GM19438 (cell line): ENCODE results near the gene DCST2.

Experiments used
- ATAC-seq: cut with Tn5 transposase; IDR thresholded peaks from one replicate; pipeline ENCODE4 v1.9.1; 2021; ENCODE audit warnings: low read depth; ENCODE audit not compliant: unreplicated experiment

The DCST2 gene

DNA sequence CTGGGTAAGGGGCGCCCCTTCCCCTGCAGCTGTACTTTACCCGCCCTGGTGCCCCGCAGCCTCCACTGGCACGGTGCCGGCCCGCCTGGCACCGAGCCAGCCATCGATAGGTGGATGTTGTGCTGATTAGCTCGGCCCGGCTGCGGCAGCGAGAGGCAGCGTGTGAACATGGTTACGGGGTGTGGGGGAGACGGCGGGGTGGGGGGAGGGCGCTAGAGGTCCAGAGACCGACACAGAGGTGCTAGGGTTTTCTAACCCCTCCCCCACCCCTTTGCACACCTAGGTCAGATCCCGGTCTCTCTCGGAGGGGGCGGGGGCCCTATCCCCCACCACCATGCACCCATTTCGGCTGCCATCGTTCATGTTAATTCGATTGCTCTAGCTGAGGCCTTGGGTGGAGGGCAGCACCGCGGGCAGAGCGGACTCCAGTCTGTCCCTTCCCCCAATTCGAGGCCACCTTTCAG lies 36.6 kb upstream of the DCST2 start:
- no peak for ATAC-seq

DNA sequence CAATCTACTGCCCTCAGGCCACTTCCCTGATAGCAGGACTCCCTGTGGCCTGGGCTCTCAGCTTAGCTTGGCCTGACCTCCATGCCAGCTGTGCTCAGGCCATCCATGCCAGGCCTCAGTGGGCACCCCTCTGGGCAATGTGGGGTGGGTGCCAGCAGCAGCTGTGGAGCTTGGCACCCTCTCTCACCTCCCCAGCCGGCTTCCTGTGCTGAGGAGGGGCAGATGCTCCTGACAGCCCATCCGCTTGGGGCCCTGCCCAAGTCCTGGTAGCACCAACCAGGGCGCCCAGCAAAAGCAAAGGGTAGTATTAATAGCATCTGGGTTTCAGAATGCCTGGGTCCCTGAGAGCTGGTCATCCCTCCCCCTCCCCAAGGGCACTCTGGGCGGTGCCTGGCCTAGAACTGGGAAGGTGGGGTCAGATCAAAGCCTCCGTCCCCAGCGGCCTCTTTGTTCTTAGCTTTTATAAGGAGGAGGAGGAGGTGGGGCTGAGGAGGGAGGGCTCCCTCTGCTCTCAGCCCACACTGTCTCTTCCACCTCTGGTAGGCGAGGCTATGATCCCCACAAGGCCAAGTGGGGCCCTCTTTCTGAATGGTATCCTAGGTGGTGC lies 36.1 kb upstream of the DCST2 start:
- no peak for ATAC-seq

DNA sequence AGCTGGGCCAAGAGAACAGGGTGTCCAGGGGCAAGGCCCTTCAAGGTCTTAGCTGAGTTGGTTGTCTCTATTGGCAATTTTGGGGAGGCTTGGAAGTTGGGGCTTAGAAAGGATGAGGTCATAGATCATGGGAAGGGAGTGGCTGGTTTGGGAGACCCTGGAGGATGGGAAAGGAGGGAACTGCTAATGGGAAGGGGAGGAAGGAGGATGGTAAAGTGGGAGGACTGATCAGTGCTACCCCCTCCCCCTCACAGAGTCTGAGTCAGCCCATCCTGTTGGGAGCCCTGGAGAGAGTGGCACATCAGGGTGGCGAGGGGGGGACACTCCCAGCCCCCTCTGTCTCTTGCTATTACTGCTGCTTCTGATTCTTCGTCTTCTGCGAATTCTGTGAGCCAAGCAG lies 35.0 kb upstream of the DCST2 start:
- no peak for ATAC-seq

DNA sequence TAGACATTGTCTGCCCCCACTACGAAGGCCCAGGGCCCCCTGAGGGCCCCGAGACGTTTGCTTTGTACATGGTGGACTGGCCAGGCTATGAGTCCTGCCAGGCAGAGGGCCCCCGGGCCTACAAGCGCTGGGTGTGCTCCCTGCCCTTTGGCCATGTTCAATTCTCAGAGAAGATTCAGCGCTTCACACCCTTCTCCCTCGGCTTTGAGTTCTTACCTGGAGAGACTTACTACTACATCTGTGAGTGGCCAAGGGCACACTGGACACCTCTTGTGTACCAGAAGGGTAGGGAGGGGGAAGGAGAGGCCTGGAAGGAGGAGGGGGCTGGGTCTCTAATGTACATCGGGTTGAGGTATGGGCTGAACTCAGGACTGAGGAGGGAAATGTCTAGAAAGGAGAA lies 33.2 kb upstream of the DCST2 start:
- no peak for ATAC-seq

DNA sequence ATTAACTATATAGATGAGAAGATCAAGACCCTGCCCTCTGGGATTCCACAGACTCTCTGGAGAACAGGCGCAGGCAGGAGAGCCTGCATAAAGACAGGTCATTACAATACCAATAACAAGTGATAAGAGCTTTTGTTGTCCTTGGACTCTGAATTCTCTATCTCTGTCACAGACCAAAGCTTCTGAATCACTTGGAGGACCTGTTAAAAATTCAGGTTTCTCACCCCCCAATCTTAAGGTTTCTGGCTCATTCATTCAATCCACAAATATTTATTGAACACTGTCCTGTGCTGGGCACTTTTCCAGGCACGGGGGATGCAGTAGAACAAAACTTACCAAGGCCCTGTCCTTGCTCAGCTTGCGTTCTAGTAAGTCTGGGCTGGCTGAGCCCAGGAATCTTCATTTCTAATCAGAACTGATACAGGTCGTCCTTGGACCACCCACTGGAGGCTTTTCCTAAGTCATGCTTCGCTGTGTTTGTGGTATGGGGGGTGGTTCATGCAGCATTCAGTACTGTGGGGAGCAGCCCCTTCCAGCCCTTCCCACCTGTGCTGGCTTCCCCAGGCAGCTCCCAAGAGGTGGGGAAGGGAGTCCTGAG lies 31.4 kb upstream of the DCST2 start:
- ATAC-seq: no peak

DNA sequence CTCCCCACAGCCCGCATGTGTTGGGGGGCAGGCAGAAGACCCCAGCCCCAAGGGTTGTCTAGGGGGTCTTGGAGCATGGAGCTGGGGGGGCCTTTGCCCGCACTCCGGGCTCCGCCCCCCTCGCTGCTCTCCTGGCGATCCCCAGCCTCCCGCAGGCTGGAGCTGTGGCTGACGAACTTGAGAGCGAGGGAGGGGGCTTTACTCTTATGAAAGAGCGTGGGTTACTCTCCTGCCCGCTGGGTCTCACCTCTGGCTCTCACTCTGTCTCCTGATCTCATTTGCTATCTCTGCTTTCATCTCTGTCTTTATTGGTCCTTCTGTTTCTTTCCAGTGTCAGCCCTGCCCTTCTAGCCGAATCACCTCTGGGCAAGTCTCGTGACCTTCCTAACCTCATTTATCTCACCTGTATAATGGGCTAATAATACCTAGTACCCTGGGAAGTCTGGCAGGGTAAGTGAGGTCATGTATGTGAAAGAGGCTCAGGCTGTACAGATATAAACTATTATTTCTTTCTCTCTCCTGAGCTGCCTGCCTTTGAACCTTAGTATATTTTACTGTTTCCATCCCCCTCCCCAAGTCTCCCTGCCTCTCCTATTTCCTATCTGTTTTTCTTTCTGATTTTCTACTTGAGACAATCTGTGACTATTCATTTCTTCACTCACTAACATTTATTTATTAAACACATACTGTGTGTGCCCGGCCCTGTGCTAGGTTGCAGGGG lies 30.7 kb upstream of the DCST2 start:
- no peak for ATAC-seq

DNA sequence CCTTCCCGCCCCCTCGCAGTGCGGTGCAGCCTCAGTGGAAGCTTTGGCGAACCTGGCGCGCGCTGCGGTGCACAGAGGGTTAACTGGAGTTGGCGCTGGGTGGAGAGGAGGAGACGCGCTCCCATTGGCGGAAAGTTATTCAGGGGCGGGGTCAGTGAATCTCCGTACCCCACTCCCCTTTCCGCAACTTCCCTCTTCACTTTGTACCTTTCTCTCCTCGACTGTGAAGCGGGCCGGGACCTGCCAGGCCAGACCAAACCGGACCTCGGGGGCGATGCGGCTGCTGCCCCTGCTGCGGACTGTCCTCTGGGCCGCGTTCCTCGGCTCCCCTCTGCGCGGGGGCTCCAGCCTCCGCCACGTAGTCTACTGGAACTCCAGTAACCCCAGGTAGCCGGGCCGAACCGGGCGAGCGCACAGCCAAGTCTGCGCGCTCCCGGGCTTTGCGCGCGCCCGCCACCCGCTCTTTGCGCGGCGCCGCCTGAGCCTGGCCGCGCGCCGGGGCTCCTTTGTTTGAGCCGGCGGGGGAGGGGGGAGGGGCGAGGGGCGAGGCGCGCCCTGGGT lies 30.0 kb upstream of the DCST2 start, which contains the start of gene EFNA4:
Gene EFNA4 (plus strand): TSS at position 191 of the 561 bp plus-strand sequence. CDS start 84 bp downstream, at position 275.
- ATAC-seq: peak; percentile 65

DNA sequence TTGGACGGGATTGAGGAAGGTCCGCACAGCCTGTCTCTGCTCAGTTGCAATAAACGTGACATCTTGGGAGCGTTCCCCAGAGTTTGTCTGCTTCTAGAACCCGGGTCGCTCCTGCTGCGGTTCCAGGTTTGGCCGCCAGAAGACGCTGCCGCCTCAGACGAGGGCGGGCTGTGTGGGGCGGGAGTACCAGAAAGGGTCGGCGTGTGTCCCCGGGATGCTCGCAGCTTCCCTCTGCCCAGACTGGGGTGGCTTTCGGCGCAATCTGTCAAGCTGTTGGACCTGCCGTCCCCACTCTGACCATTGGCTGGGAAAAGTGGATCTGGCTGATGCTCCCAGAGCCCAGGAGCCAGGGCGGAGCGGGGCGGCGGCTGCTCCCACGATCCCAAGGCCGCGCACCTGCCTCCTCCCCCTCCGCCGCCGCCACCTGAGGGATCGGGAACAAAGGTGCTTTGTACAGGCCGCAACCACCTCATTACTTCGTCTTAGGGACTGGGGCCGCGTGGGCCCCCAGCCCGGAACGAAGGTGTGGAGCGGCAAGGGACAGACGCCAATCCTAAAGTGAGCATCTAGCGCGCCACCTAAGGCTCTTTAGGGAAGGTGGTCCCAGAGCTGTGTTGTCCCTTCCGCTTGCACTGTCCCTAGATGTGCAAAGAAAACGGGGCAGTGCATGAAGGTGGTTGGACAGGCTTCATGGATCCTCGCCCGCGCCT lies 29.3 kb upstream of the DCST2 start:
- no peak for ATAC-seq

DNA sequence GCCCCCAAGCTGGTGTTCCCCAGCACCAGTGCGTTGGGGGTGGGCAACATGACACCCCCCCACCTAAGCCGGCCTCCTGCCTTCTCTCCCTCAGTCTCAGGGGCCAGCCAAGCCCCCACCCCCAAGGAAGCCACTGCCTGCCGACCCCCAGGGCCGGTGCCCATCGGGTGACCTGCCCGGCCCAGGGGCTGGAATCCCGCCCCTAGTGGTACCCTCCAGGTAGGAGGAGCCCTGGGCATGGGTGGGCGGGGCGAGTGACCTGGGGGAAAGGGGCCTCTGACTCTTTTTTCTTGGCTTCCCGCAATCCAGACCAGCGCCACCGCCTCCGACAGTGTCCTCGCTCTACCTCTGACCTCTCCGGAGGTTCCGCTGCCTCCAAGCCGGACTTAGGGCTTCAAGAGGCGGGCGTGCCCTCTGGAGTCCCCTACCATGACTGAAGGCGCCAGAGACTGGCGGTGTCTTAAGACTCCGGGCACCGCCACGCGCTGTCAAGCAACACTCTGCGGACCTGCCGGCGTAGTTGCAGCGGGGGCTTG lies 28.6 kb upstream of the DCST2 start:
- no peak for ATAC-seq

DNA sequence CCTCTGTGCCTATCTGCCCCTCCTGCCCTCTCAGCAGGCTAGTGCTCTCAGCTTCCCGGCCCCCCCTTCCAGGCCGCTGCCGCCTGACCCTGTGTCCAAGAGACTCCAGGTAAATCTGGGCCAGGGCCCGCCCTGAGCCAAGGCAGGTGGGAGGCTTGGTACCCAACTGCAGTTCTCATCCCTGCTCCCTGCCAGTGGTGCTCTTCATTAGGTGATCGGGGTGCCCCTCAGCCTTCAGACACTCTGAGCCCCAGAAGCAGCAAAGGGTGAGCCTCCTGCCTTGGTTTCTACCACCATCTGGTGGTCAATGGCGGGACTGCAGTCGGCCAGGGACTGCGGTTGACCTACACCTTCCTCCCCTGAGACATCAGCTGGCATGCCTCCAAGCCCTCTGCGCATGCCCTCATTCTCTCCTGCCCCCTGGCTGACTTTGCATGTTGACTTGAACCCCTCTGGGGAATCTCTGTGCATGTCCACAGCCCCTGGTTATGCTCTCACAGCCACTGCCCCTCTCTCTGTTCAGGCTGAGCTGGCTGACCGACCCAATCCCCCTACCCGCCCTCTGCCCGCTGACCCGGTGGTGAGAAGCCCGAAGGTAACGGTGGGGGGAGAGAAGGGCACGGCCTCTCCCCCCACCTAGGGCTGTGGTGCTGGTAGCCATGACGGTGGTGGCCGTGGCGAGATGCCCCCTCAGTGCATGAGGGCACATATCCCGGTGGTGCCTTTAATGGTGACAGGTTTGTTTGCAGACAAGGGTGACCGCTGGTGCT lies 28.0 kb upstream of the DCST2 start:
- ATAC-seq: peak; percentile 44

DNA sequence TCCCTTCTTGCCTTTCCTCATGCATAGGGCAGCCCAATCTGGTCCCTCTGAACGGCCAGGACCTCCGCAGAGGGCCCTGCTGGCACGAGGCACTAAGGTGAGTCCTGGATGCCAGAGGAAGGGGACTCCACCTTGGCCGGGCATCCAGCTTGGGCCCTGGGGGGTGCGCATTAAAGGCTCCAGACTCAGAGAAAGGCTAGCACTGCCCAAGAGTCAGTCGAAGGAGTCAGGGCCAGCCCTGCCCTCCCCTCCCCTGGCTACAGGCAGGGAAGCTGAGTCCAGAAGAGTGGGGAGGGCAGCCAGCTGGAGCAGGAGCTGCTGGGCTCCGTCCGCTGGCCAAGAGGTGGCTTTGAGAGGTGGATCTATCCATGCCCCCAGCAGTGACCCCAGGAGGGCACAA lies 27.2 kb upstream of the DCST2 start:
- ATAC-seq: no peak

DNA sequence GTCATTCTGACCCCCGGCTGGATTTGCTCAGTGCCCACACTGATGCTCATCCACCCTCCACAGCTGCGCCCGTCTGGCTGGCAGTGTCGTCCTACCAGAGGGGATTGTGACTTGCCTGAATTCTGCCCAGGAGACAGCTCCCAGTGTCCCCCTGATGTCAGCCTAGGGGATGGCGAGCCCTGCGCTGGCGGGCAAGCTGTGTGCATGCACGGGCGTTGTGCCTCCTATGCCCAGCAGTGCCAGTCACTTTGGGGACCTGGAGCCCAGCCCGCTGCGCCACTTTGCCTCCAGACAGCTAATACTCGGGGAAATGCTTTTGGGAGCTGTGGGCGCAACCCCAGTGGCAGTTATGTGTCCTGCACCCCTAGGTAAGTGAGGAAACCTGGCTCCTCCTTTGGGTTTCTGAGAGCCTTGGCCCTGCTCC lies 24.2 kb upstream of the DCST2 start:
- no peak for ATAC-seq

DNA sequence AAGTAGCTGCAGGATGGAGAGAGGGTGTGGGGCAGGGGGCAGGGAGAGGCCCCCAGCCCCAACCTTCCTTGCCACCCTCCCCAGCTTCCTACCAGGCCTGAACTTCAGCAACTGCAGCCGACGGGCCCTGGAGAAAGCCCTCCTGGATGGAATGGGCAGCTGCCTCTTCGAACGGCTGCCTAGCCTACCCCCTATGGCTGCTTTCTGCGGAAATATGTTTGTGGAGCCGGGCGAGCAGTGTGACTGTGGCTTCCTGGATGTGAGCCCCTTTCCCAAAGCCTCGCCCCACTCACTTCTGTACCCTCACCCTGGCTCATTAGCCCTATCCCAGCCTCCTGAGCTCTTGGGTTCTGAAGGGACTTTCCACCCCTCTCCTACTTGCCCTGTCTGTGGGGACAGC lies 23.5 kb upstream of the DCST2 start:
- ATAC-seq: no peak

DNA sequence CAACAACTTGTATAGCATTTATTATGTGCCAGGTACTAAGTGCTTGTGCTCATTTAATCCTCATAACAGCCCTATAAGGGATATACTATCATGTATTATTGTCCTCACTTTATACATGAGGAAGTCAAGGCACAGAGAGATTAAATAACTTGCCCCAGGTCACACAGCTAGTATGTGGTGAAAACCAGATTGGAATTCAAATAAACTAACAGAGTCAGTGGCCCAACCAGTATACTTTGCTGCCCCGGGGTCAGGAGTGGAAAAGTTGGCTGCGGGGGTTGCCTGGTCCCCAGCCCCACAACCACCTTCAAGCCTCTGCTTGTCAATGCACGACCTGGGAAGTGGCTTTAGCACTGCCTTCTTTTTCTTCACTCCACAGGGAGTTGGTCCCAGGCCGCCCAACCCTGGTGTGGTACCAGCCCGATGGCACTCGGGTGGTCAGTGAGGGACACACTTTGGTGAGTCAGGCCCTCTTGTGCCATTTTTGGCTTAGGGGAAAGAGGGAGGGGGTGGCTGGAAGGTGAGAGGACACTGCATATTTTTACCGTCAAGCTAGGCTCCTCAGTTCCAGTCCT lies 20.0 kb upstream of the DCST2 start:
- ATAC-seq: no peak

DNA sequence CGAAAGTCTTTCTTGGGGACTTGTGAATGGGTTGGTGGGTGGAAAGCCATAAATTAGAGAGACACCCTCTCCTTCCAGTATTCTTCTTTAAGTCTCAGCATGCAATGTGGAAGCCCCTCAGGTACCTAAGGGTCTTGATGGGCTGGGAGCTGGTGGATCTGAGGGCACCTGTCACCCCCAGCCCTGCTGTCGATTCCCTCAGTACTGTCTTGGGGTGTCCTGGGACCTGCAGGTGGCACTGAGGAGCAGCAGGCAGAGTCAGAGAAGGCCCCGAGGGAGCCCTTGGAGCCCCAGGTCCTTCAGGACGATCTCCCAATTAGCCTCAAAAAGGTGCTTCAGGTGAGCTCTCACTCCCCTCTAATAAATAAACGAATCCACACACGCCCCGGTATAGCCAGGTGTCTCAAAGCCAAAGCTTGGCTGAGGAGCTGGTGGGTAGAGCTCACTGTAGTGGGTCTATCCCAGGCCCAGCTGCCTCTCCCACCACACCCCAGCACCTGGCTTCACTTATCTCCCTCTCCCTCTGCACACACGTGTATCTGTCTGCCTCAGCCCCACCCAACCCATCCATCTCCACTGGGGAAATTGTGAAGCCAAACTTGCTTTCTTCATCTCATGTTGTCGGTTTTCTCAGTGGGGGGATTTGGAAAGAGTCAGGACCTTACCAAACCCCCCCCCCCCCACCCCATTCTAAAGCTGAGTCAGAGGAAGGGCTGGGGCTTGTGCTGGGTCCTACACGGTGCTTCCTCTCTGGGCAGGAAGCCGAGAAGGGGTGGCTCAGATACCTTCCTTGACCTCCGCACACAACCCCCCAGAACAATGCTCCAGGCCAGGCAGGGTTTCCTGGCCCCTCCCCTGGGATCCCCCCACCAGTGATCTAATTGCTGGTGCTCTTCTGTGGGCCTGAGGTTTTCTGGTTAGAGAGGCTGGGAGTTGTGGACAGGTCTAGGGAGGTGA lies 19.1 kb upstream of the DCST2 start:
- no peak for ATAC-seq

DNA sequence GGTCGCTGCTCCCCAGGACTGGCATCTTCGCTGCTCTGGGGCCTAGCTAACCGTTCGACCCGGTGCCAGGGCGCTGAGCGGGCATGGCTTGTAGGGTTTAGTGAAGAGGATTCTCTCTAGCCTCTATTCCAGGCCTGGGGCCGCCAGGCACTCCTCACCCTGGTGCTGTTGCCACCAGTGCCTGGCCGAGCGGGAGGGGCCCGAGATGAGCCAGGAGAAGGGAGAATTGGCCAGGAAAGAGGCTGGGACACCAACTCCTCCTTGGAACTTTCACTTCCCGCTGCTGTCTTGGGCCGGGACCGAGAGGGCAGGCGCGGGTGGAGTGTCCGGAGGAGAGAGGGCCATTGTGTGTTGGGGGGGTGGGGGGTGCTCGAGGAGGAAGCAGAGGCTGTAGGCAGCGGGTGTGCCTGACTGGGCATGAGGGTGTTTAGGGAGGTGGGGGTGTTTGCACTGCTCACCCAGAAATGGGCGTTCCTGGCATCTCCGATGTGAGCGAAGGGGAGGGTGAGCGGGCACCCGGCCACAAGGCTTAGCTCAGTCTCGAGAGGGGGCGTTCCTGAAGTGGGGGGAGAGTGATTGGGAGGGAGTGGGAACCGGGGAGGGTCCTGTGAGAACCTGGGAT lies 18.3 kb upstream of the DCST2 start:
- peak; percentile 10 for ATAC-seq

DNA sequence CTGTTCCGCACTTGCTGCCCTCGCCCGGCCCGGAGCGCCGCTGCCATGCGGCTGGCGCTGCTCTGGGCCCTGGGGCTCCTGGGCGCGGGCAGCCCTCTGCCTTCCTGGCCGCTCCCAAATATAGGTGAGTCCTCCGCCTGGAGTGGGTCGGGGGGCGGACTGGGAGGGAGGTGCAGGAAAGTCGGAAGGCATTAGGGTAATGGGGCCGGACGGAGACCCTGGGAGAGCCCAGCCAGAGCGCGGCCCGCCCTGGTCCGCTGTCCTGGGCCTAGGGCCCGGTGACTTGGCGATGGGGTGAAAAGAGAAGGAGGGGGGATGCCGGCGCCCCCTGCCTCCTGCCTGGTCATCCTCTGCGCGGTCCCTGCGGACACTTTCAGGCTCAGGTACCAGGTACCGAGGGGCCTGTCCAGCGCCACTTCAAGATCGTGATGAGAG lies 17.8 kb upstream of the DCST2 start:
- peak; percentile 7 for ATAC-seq
